ENCODE measurements around the gene LAMA3.

DNA sequence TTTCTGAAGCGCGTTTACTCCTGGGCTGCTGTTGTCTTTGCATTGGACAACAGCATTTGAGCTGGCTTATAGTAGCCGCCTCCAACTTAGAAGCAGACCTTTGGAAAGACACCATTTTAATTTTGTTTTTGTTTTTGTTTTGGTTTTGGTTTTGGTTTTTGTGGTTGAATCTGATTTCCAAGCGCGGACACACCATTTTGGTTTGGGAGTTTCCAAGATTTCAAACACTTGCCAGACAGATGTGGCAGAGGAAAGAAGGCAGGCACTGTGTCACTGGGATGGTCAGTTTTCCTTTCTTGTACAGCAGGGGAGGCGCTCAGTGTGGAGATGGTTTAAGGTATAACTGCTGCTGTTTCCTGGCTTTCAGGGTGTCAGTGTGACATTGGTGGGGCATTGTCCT is 126.8 kb downstream of the LAMA3 start:
- TF ChIP-seq ZNF274 (IDR thresholded peaks at IDR 0.05; ENCODE audit: low read depth, low read length) (no peak), YY1 (IDR thresholded peaks at IDR 0.05; ENCODE audit: insufficient read depth, insufficient read length) (no peak)
